GM12878 (cell line): Measurements from ENCODE around the gene CACNA1I. TPM values are rescaled to one million over a fixed set of nuclear protein-coding genes. Genes with fewer than 3 reads are reported as not detected.

ENCODE experiments used
- ATAC-seq: fragments of 200-7000 bp; cut with Tn5 transposase; 3 replicates; pipeline ENCODE4 v1.9.1; 2020; ENCODE audit warnings: mild to moderate bottlenecking, moderate library complexity
- BruUV-seq: library from RNA; stranded (reverse); fragments of 400-500 nt; replicated peaks from 2 replicates; lab custom pipeline; 2021; lab: Mats Ljungman, UMichigan
- CTCF ChIA-PET: fragments of 300-600 bp; sonication (Branson Sonifier 250); formaldehyde crosslinking; extraction: SDS; loops from one replicate; lab custom pipeline; 2021; ENCODE audit warnings: inconsistent platforms; lab: Yijun Ruan, JAX
- POLR2A ChIA-PET: fragments of 350-600 bp; formaldehyde crosslinking; extraction: SDS; loops from one replicate; lab custom pipeline; 2021; ENCODE audit warnings: inconsistent platforms; lab: Charles Lee
- RAD21 ChIA-PET: fragments of 300-600 bp; sonication (Branson Sonifier 250); formaldehyde crosslinking; loops from one replicate; lab custom pipeline; 2023; ENCODE audit warnings: antibody characterized with exemption; ENCODE audit not compliant: unreplicated experiment; lab: Charles Lee
- SMC1A ChIA-PET: fragments of 300-600 bp; sonication (Branson Sonifier 250); formaldehyde crosslinking; loops from one replicate; lab custom pipeline; 2023; ENCODE audit not compliant: unreplicated experiment, uncharacterized antibody; lab: Charles Lee
- DNase-seq: peaks from one replicate; pipeline ENCODE4 v3.0.0-alpha.2; 2011; ENCODE audit warnings: low read depth, low spot score
- FAIRE-seq: peaks from 3 replicates; lab custom pipeline; 2011; peaks lifted over from hg19 to GRCh38; lab: Jason Lieb, UNC
- H2AFZ ChIP-seq: 2 replicates; pipeline ENCODE4 v1.6.0; 2011; ENCODE audit warnings: low read depth, low read length, control low read depth; ENCODE audit not compliant: control insufficient read depth
- H3K27ac ChIP-seq: 2 replicates; pipeline ENCODE4 v1.5.1; 2011; ENCODE audit warnings: control low read depth; ENCODE audit not compliant: control insufficient read depth, insufficient read depth
- H3K27me3 ChIP-seq, 2 experiments: replicated peaks in 1 of 2; 2 replicates each; pipeline versions ENCODE4 v1.6.0 to v1.6.1; 2011; ENCODE audit warnings: low read length in 1 of 2; ENCODE audit not compliant: control insufficient read depth in 2 of 2, insufficient read depth in 2 of 2
- H3K36me3 ChIP-seq, 2 experiments: 2 replicates each; pipeline ENCODE4 v1.5.1; 2011; ENCODE audit warnings: low read length in 1 of 2; ENCODE audit not compliant: control insufficient read depth in 2 of 2, insufficient read depth in 2 of 2
- H3K4me1 ChIP-seq: 2 replicates; pipeline ENCODE4 v1.6.1; 2011; ENCODE audit warnings: mild to moderate bottlenecking, low read length, moderate library complexity, mixed read lengths; ENCODE audit not compliant: control insufficient read depth, insufficient read depth
- H3K4me2 ChIP-seq: 2 replicates; pipeline ENCODE4 v1.6.0; 2011; ENCODE audit warnings: control low read depth; ENCODE audit not compliant: control insufficient read depth, insufficient read depth
- H3K4me3 ChIP-seq: fragments of 200-600 bp; sonication (generic); 2 replicates; pipeline ENCODE4 v1.5.1; 2016
- H3K79me2 ChIP-seq: 2 replicates; pipeline ENCODE4 v1.6.0; 2011; ENCODE audit warnings: low read length; ENCODE audit not compliant: control insufficient read depth, insufficient read depth
- H3K9ac ChIP-seq: 2 replicates; pipeline ENCODE4 v1.8.0; 2011; ENCODE audit warnings: low read length, control low read depth, mixed read lengths; ENCODE audit not compliant: control insufficient read depth, insufficient read depth
- H3K9me3 ChIP-seq: replicated peaks from 3 replicates; pipeline ENCODE4 v1.5.1; 2011; ENCODE audit warnings: mild to moderate bottlenecking, low read length; ENCODE audit not compliant: control insufficient read depth, insufficient read depth
- H4K20me1 ChIP-seq: 2 replicates; pipeline ENCODE4 v1.6.0; 2011; ENCODE audit not compliant: control insufficient read depth, insufficient read depth
- E2F8 ChIP-seq: fragments of 450-650 bp; IDR thresholded peaks from 2 replicates; pipeline ENCODE4 v1.6.1; 2018; ENCODE audit warnings: mild to moderate bottlenecking, low read depth, moderate library complexity; ENCODE audit not compliant: partially characterized antibody
- KLF5 ChIP-seq: fragments of 450-650 bp; IDR thresholded peaks from 2 replicates; pipeline ENCODE4 v1.6.1; 2014; ENCODE audit warnings: mild to moderate bottlenecking; ENCODE audit not compliant: partially characterized antibody
- NR2C1 ChIP-seq: fragments of 450-650 bp; IDR thresholded peaks from 2 replicates; pipeline ENCODE4 v1.6.1; 2017; ENCODE audit warnings: antibody characterized with exemption, mild to moderate bottlenecking, moderate library complexity
- RBBP5 ChIP-seq: fragments of 200-600 bp; sonication (generic); conservative IDR thresholded peaks from 2 replicates; pipeline ENCODE4 v1.6.1; 2016
- SMC3 ChIP-seq: IDR thresholded peaks from 2 replicates; pipeline ENCODE4 v1.6.1; 2011; ENCODE audit warnings: low read length, improper control_type of control experiment, borderline replicate concordance
- ZBTB4 ChIP-seq: fragments of 450-650 bp; formaldehyde crosslinking; IDR thresholded peaks from 2 replicates; pipeline ENCODE4 v1.4.0; 2022; ENCODE audit warnings: mild to moderate bottlenecking, moderate library complexity
- ZNF687 ChIP-seq: fragments of 450-650 bp; IDR thresholded peaks from 2 replicates; pipeline ENCODE4 v1.6.1; 2017; ENCODE audit warnings: mild to moderate bottlenecking, moderate library complexity
- WGBS: methylation state at CpG from one replicate; pipeline ENCODE4 v1.1.6; 2016; ENCODE audit warnings: low lambda C conversion rate; ENCODE audit not compliant: insufficient replicate concordance, insufficient coverage; ENCODE audit errors: missing lambda C conversion rate; 5-methylcytosine and 5-hydroxymethylcytosine counted together
- in situ Hi-C: fragments of 300-500 bp; cut with MboI; formaldehyde crosslinking; loops from 9 replicates; pipeline ENCODE4 v1.14.3; 2018; ENCODE audit warnings: mixed read lengths
- intact Hi-C: fragments of 100-400 bp; cut with micrococcal nuclease; formaldehyde crosslinking; loops from one replicate; pipeline ENCODE4 v1.14.2; 2022; ENCODE audit not compliant: unreplicated experiment
- polyA plus RNA-seq, 11 experiments: library from polyadenylated mRNA; depleted of rRNA in 4 of 11; unstranded in 6 of 11; stranded (reverse) in 5 of 11; fragments of >200 nt; fragmentation: Nextera tagmentation in 4 of 11; fragmentation: Illumina TruSeq in 1 of 11; extraction: Ambion mirVana in 4 of 11; extraction: Trizol in 1 of 11; gene quantifications; 1 replicate in 1 of 11; 2 replicates in 10 of 11; pipeline versions ENCODE4 v1.2.1 to v1.2.3, GENCODE V29; 2011 to 2016; ENCODE audit warnings: inconsistent platforms in 2 of 11, missing spikeins in 2 of 11, low read depth in 1 of 11
- total RNA-seq, 4 experiments: library from RNA; depleted of rRNA in 3 of 4; stranded (reverse); fragments of >200 nt in 3 of 4; fragmentation: Illumina TruSeq in 1 of 4; extraction: Trizol in 1 of 4; gene quantifications; 2 replicates each; pipeline versions ENCODE4 v1.2.1 to v1.2.3, GENCODE V29; 2013 to 2021

CACNA1I gene
- total and polyA plus RNA-seq, 10 of the 15 experiments (the other 5 are each of a cell fraction or from before 2014, with no cell fraction given): 0.01 to 0.03 TPM; not detected in 8

GRCh38 chr22:39534092-39534506, 36.5 kb upstream of the CACNA1I start:
- Histone ChIP-seq H3K4me2 (no peak overlapping the region), H3K4me3 (no peak overlapping the region), H3K27me3 (no peaks in the 10 kb centered on the region), H3K9ac (no peak overlapping the region), H3K9me3 (no peaks in the 10 kb centered on the region), H3K4me1 (peaks cover 18% of the 10 kb centered on the region), H3K36me3 (peaks cover 0 to 5% of the 10 kb centered on the region in 2 experiments; a peak in 1 of 4 replicates), H3K79me2 (peaks cover 33% of the 10 kb centered on the region), H2AFZ (no peak overlapping the region), H3K27ac (no peak overlapping the region), H4K20me1 (no peaks in the 10 kb centered on the region)
- 72% methylated on average over 11 of the region's 12 CpGs for WGBS
- ATAC-seq (no peak), FAIRE-seq (no peak), DNase-seq (no peak)
- SMC1A ChIA-PET: interaction anchor here (0.8 to 6.2 kb wide), 6 partner anchors 38 to 814 kb away, joined by 3 to 31 read pairs (median 3); no protein-coding TSS in a partner anchor
- intact Hi-C loops (loop anchor here (1.0 to 5.0 kb wide), 2 partner anchors 502 to 813 kb away; partner anchors contain the start of gene ADSL), in situ Hi-C loops (no loop called here)
- POLR2A ChIA-PET: interaction anchor here (0.6 to 0.8 kb wide), 3 partner anchors 11 to 490 kb away, joined by 3 to 8 read pairs (median 3); no protein-coding TSS in a partner anchor
- TF ChIP-seq RBBP5: no peak
- TF ChIP-seq ZBTB4 (CRISPR knock-in tag): no peak
- no peak for TF ChIP-seq NR2C1
- no peak for TF ChIP-seq SMC3
- TF ChIP-seq KLF5: no peak
- TF ChIP-seq ZNF687: no peak
- TF ChIP-seq E2F8: no peak
- RAD21 ChIA-PET: interaction anchor here (1.3 to 5.5 kb wide), 3 partner anchors 490 to 510 kb away, joined by 4 to 48 read pairs (median 5); no protein-coding TSS in a partner anchor
- CTCF ChIA-PET: interaction anchor here (0.8 to 17.8 kb wide), 17 partner anchors 9 to 915 kb away, joined by 3 to 372 read pairs (median 4); partner anchors contain the start of gene MIEF1
- no TSS peak for BruUV-seq
